Measurements from ENCODE around the gene C5orf46.
A peak's percentile ranks its signal among the peaks of the same experiment; 100 is the strongest.

Gene C5orf46

GRCh38 chr5:147863454-147864158 is 42.7 kb downstream of the C5orf46 start:
- DNase-seq (ENCODE audit: extremely low spot score) = no peak
- no peak for TF ChIP-seq CTBP1 (IDR thresholded peaks at IDR 0.05; ENCODE audit: borderline replicate concordance)
- no peak for TF ChIP-seq ELF4 (IDR thresholded peaks at IDR 0.05)
- TF ChIP-seq L3MBTL2 (conservative IDR thresholded peaks at IDR 0.05) = no peak
- no peak for TF ChIP-seq ARNT (IDR thresholded peaks at IDR 0.05)
- TF ChIP-seq LEF1 (IDR thresholded peaks at IDR 0.05; ENCODE audit: borderline replicate concordance) = no peak
- TF ChIP-seq FOXA1 (IDR thresholded peaks at IDR 0.05) = no peak
- no peak for TF ChIP-seq SUZ12 (IDR thresholded peaks at IDR 0.05)
- no peak for TF ChIP-seq NFRKB (IDR thresholded peaks at IDR 0.05)
- TF ChIP-seq SP1 (IDR thresholded peaks at IDR 0.05) = no peak
- no peak for TF ChIP-seq FOXK2 (IDR thresholded peaks at IDR 0.05)
- no peak for TF ChIP-seq ZNF384 (IDR thresholded peaks at IDR 0.05)
- TF ChIP-seq HDGF (IDR thresholded peaks at IDR 0.05; ENCODE audit: borderline replicate concordance) = no peak
- TF ChIP-seq PKNOX1 (IDR thresholded peaks at IDR 0.05) = no peak
- POLR2A ChIA-PET = no interaction called here
- CTCF ChIA-PET = no interaction called here

DNA sequence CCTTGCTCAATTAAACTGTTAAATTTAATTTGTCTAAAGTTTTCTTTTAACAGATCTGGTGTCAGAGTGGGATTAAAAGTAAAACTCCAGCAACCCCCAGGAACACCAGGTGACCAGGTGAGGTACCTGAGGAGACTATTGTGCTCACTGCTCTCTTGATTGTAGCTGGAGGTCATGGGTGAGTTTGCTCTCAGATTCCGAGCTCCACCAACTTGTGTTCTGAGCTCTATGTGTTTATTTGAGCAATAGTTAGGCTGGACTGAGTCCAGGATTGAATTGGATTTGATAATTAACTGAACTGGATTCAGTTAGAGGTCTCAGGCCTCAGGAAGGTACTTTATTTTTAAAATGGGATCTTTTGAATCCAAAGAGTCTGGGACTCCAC is 45.7 kb downstream of the C5orf46 start:
- no peak for DNase-seq (ENCODE audit: extremely low spot score)
- POLR2A ChIA-PET = no interaction called here
- TF ChIP-seq TARDBP (IDR thresholded peaks at IDR 0.05) = no peak
- TF ChIP-seq FOXK2 (IDR thresholded peaks at IDR 0.05) = no peak
- no peak for TF ChIP-seq SP1 (IDR thresholded peaks at IDR 0.05)
- CTCF ChIA-PET = no interaction called here

GRCh38 chr5:147859962-147860640 is 46.2 kb downstream of the C5orf46 start:
- POLR2A ChIA-PET = no interaction called here
- CTCF ChIA-PET = no interaction called here
- TF ChIP-seq ELF4 (IDR thresholded peaks at IDR 0.05) (no peak), TARDBP (IDR thresholded peaks at IDR 0.05) (no peak), FOXM1 (IDR thresholded peaks at IDR 0.05; ENCODE audit: borderline replicate concordance) (no peak), FOXK2 (IDR thresholded peaks at IDR 0.05) (no peak), L3MBTL2 (conservative IDR thresholded peaks at IDR 0.05) (no peak), SUZ12 (IDR thresholded peaks at IDR 0.05) (no peak), CTBP1 (IDR thresholded peaks at IDR 0.05; ENCODE audit: borderline replicate concordance) (no peak), NFRKB (IDR thresholded peaks at IDR 0.05) (no peak), HDGF (IDR thresholded peaks at IDR 0.05; ENCODE audit: borderline replicate concordance) (no peak)
- no peak for DNase-seq (ENCODE audit: extremely low spot score)

- ChIA-PET CTCF (no interaction called here), POLR2A (no interaction called here)
- DNase-seq (ENCODE audit: extremely low spot score) = no peak
- TF ChIP-seq ARNT (IDR thresholded peaks at IDR 0.05) = no peak
- no peak for TF ChIP-seq SUZ12 (IDR thresholded peaks at IDR 0.05)
- TF ChIP-seq FOXA1 (IDR thresholded peaks at IDR 0.05) = no peak
- TF ChIP-seq FOXK2 (IDR thresholded peaks at IDR 0.05) = no peak
- no peak for TF ChIP-seq HDGF (IDR thresholded peaks at IDR 0.05; ENCODE audit: borderline replicate concordance)
- no peak for TF ChIP-seq BHLHE40 (IDR thresholded peaks at IDR 0.05; ENCODE audit: borderline replicate concordance)
- no peak for TF ChIP-seq NFRKB (IDR thresholded peaks at IDR 0.05)
- TF ChIP-seq LEF1 (IDR thresholded peaks at IDR 0.05; ENCODE audit: borderline replicate concordance) = no peak
- TF ChIP-seq PKNOX1 (IDR thresholded peaks at IDR 0.05) = no peak
- TF ChIP-seq ELF4 (IDR thresholded peaks at IDR 0.05) = no peak
- no peak for TF ChIP-seq FOXM1 (IDR thresholded peaks at IDR 0.05; ENCODE audit: borderline replicate concordance)
- no peak for TF ChIP-seq CTBP1 (IDR thresholded peaks at IDR 0.05; ENCODE audit: borderline replicate concordance)
- TF ChIP-seq L3MBTL2 (conservative IDR thresholded peaks at IDR 0.05) = no peak
- TF ChIP-seq SP1 (IDR thresholded peaks at IDR 0.05) = no peak
- no peak for TF ChIP-seq ZNF384 (IDR thresholded peaks at IDR 0.05)
- no peak for TF ChIP-seq TARDBP (IDR thresholded peaks at IDR 0.05)
These were observed 47.8 kb downstream of the C5orf46 start for GRCh38 chr5:147858565-147858964.

DNA sequence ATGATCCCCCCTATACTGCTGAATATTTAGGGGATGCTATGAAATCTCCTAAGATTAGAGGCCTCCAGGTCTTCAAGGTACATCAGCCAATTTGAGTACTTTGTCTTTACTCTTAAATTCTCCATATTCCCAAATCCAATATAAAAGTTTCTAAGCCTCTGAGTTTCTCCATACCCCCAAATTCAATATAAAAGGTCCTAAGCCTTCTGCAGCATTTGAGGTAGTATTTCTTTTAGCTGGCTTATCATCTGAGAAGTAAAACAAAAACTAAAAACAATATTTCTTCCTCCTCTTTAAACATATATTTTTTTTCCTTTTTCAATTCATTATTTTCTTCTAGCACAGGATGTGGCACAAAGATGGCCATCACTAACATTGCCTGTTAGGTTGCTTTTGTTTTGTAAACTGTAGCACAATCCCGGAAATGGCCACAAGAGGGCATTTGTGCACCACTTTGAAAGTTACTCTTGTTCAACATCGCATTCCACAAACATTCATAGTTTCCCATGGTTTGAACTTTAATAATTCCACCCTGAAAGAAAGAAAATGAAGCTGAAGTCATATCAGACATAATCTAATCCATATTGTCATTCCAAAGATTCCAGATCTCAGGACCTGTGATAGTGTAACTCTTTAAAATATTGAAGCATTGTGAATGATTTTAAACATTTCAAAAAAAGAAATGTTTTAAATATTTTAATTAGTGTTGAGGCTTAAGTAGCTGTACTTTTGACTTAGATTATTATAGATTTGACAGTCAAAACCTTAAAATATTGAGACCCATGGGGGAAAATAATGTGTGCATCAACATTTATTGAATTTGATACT is 48.8 kb downstream of the C5orf46 start:
- POLR2A ChIA-PET = no interaction called here
- TF ChIP-seq L3MBTL2 (conservative IDR thresholded peaks at IDR 0.05) (no peak), FOXM1 (IDR thresholded peaks at IDR 0.05; ENCODE audit: borderline replicate concordance) (no peak), SUZ12 (IDR thresholded peaks at IDR 0.05) (no peak), ZNF384 (IDR thresholded peaks at IDR 0.05) (no peak), ARNT (IDR thresholded peaks at IDR 0.05) (no peak), SP1 (IDR thresholded peaks at IDR 0.05) (no peak), FOXK2 (IDR thresholded peaks at IDR 0.05) (no peak), ELF4 (IDR thresholded peaks at IDR 0.05) (no peak), TARDBP (IDR thresholded peaks at IDR 0.05) (no peak)
- peak; percentile 49 for DNase-seq (ENCODE audit: extremely low spot score)
- CTCF ChIA-PET = interaction anchor here (1.0 kb wide), 1 partner anchor 12 kb away, joined by 4 read pairs; no protein-coding TSS in a partner anchor

GRCh38 chr5:147856801-147857200 is 49.5 kb downstream of the C5orf46 start:
- TF ChIP-seq ARNT (IDR thresholded peaks at IDR 0.05) = no peak
- CTCF ChIA-PET = no interaction called here
- DNase-seq (ENCODE audit: extremely low spot score) = no peak
- POLR2A ChIA-PET = no interaction called here

GRCh38 chr5:147855774-147856069 is 50.6 kb downstream of the C5orf46 start:
- no peak for DNase-seq (ENCODE audit: extremely low spot score)
- TF ChIP-seq FOXM1 (IDR thresholded peaks at IDR 0.05; ENCODE audit: borderline replicate concordance) = no peak
- TF ChIP-seq LEF1 (IDR thresholded peaks at IDR 0.05; ENCODE audit: borderline replicate concordance) = no peak
- no peak for TF ChIP-seq CTBP1 (IDR thresholded peaks at IDR 0.05; ENCODE audit: borderline replicate concordance)
- no peak for TF ChIP-seq PKNOX1 (IDR thresholded peaks at IDR 0.05)
- no peak for TF ChIP-seq TARDBP (IDR thresholded peaks at IDR 0.05)
- no peak for TF ChIP-seq HDGF (IDR thresholded peaks at IDR 0.05; ENCODE audit: borderline replicate concordance)
- TF ChIP-seq FOXK2 (IDR thresholded peaks at IDR 0.05) = no peak
- no peak for TF ChIP-seq L3MBTL2 (conservative IDR thresholded peaks at IDR 0.05)
- TF ChIP-seq NFRKB (IDR thresholded peaks at IDR 0.05) = no peak
- no peak for TF ChIP-seq ELF4 (IDR thresholded peaks at IDR 0.05)
- no peak for TF ChIP-seq BHLHE40 (IDR thresholded peaks at IDR 0.05; ENCODE audit: borderline replicate concordance)
- TF ChIP-seq SP1 (IDR thresholded peaks at IDR 0.05) = no peak
- no peak for TF ChIP-seq ARNT (IDR thresholded peaks at IDR 0.05)
- no peak for TF ChIP-seq SUZ12 (IDR thresholded peaks at IDR 0.05)
- no peak for TF ChIP-seq FOXA1 (IDR thresholded peaks at IDR 0.05)
- no peak for TF ChIP-seq ZNF384 (IDR thresholded peaks at IDR 0.05)
- ChIA-PET CTCF (interaction anchor here (0.6 kb wide), 1 partner anchor 1233 kb away, joined by 3 read pairs; no protein-coding TSS in a partner anchor), POLR2A (no interaction called here)

Data from HEK293T (cell line).